OCI-LY3 (cell line): ENCODE results near the gene MAPK14.
A peak's percentile ranks its signal among the peaks of the same experiment; 100 is the strongest.

Source experiments
- H2AFZ ChIP-seq: fragments of 200-600, 300-600 bp; shearing (Covaris generic); 2 replicates; pipeline ENCODE4 v1.6.0; 2014; ENCODE audit warnings: antibody characterized with exemption, low read depth, low read length
- H3K27ac ChIP-seq: fragments of 200-600, 300-600 bp; sonication (generic); 2 replicates; pipeline ENCODE4 v1.5.1; 2014; ENCODE audit warnings: mild to moderate bottlenecking, low read length, moderate library complexity, mixed read lengths
- H3K27me3 ChIP-seq: fragments of 200-600, 300-600 bp; sonication (generic); 2 replicates; pipeline ENCODE4 v1.6.1; 2014; ENCODE audit warnings: low read depth, low read length, mixed read lengths
- H3K36me3 ChIP-seq: fragments of 200-600, 300-600 bp; sonication (generic); replicated peaks from 2 replicates; pipeline ENCODE3; 2014; ENCODE audit warnings: low read depth, low read length, mixed read lengths
- H3K4me1 ChIP-seq: fragments of 300-600, 200-600 bp; sonication (generic); 2 replicates; pipeline ENCODE4 v1.6.1; 2014; ENCODE audit warnings: low read length, mixed read lengths
- H3K4me2 ChIP-seq: fragments of 200-600, 300-600 bp; sonication (generic); 2 replicates; pipeline ENCODE4 v1.6.1; 2014; ENCODE audit warnings: low read length, mixed read lengths
- H3K4me3 ChIP-seq: fragments of 300-600, 200-600 bp; sonication (generic); 2 replicates; pipeline ENCODE4 v1.5.1; 2014; ENCODE audit warnings: antibody characterized with exemption, mild to moderate bottlenecking, low read length, moderate library complexity
- H3K79me2 ChIP-seq: fragments of 300-600, 200-600 bp; shearing (Covaris generic); 2 replicates; pipeline ENCODE4 v1.6.1; 2014; ENCODE audit warnings: mild to moderate bottlenecking, low read length, mixed read lengths
- H3K9ac ChIP-seq: fragments of 300-600, 200-600 bp; shearing (Covaris generic); 2 replicates; pipeline ENCODE4 v1.6.0; 2014; ENCODE audit warnings: mild to moderate bottlenecking, low read length, moderate library complexity
- H3K9me3 ChIP-seq: fragments of 200-600, 300-600 bp; shearing (Covaris generic); 2 replicates; pipeline ENCODE4 v1.6.1; 2014; ENCODE audit warnings: low read length, mixed read lengths; ENCODE audit not compliant: insufficient read depth
- H4K20me1 ChIP-seq: fragments of 200-600, 300-600 bp; sonication (generic); 2 replicates; pipeline ENCODE4 v1.6.1; 2016; ENCODE audit warnings: low read length, mixed read lengths; ENCODE audit not compliant: insufficient read depth
- EZH2phosphoT487 ChIP-seq: fragments of 200-600 bp; shearing (Covaris generic); IDR thresholded peaks from 2 replicates; pipeline ENCODE4 v1.6.1; 2018; ENCODE audit warnings: antibody characterized with exemption, mixed run types, low read depth
- TF ChIP-seq, protein P1 (sequence below): fragments of 200-600, 300-600 bp; sonication (generic); IDR thresholded peaks from 2 replicates; pipeline ENCODE4 v1.5.1; 2014; ENCODE audit warnings: antibody characterized with exemption, low read length, low read depth

The MAPK14 gene

DNA sequence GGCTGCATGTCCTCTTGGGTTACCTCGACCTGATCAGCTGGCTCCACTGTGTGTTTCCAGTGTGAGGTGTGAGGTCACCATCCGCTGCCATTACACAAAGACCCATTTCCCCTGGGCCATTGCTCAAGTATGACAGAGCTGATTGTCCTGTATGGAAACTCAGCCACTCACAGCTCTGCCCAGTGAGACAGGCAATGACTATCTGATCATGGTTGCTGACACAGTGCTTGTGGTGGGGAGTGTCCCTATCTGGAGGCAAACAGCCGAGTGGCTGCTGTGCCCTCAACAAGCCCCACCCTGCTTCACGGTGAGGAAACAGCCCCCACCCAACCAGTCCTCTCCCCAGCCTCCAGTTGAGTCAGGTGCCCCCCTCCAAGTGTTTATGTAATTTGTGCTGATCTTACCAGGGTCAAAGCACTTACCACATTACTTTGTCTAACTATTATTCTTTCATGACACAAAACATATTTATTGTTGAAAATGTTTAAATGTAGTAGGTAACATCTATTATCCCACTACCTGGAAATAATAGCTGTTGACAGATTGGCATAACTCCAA, 91.0 kb downstream of the MAPK14 start:
- TF ChIP-seq, protein P1, sequence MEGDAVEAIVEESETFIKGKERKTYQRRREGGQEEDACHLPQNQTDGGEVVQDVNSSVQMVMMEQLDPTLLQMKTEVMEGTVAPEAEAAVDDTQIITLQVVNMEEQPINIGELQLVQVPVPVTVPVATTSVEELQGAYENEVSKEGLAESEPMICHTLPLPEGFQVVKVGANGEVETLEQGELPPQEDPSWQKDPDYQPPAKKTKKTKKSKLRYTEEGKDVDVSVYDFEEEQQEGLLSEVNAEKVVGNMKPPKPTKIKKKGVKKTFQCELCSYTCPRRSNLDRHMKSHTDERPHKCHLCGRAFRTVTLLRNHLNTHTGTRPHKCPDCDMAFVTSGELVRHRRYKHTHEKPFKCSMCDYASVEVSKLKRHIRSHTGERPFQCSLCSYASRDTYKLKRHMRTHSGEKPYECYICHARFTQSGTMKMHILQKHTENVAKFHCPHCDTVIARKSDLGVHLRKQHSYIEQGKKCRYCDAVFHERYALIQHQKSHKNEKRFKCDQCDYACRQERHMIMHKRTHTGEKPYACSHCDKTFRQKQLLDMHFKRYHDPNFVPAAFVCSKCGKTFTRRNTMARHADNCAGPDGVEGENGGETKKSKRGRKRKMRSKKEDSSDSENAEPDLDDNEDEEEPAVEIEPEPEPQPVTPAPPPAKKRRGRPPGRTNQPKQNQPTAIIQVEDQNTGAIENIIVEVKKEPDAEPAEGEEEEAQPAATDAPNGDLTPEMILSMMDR = no peak
- no peak for TF ChIP-seq EZH2phosphoT487
- Histone ChIP-seq H3K27me3 (no peaks in the 10 kb centered on the region), H3K36me3 (peaks cover 7% of the 10 kb centered on the region), H3K4me1 (peaks cover 28% of the 10 kb centered on the region), H3K27ac (no peak overlapping the region), H3K4me2 (no peak overlapping the region), H3K79me2 (no peaks in the 10 kb centered on the region), H3K4me3 (no peak overlapping the region), H3K9ac (no peak overlapping the region), H2AFZ (no peak overlapping the region), H4K20me1 (no peaks in the 10 kb centered on the region), H3K9me3 (no peaks in the 10 kb centered on the region)

- H3K27ac ChIP-seq = no peak overlapping the region
- no peak overlapping the region for H3K9ac ChIP-seq
- TF ChIP-seq EZH2phosphoT487 = no peak
- TF ChIP-seq, protein P1 = no peak
- H3K4me2 ChIP-seq = no peak overlapping the region
- no peak overlapping the region for H2AFZ ChIP-seq
- no peaks in the 10 kb centered on the region for H4K20me1 ChIP-seq
- peaks cover 7% of the 10 kb centered on the region for H3K36me3 ChIP-seq
- H3K4me1 ChIP-seq = peaks cover 28% of the 10 kb centered on the region
- no peak overlapping the region for H3K4me3 ChIP-seq
- no peaks in the 10 kb centered on the region for H3K27me3 ChIP-seq
- no peaks in the 10 kb centered on the region for H3K79me2 ChIP-seq
- H3K9me3 ChIP-seq = no peaks in the 10 kb centered on the region
Observed at GRCh38 chr6:36119209-36119608, 91.6 kb downstream of the MAPK14 start.

DNA sequence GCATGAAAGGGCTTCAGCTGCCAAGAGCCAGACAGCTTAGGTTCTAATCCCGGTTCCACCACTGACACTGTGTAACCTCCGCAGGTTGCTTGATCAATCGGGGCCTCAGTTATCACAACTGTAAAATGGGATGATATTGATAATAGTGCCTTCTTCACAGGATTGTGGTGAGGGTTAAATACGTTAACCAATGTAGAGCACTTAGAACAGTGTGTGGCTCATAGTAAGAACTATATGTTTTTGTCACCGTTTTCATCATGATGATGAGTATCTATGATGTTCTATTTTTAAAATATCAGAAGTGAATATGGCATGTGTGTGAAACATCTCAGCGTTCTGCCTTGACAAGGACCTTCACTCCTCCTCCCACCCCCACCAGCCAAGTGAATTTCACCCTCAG, 92.4 kb downstream of the MAPK14 start:
- no peak overlapping the region for H3K27ac ChIP-seq
- H2AFZ ChIP-seq = no peak overlapping the region
- TF ChIP-seq, protein P1 = no peak
- no peak for TF ChIP-seq EZH2phosphoT487
- H3K9me3 ChIP-seq = no peaks in the 10 kb centered on the region
- H3K79me2 ChIP-seq = no peaks in the 10 kb centered on the region
- no peak overlapping the region for H3K9ac ChIP-seq
- H3K4me1 ChIP-seq = peaks cover 23% of the 10 kb centered on the region
- peaks cover 7% of the 10 kb centered on the region for H3K36me3 ChIP-seq
- H4K20me1 ChIP-seq = no peaks in the 10 kb centered on the region
- H3K27me3 ChIP-seq = no peaks in the 10 kb centered on the region
- no peak overlapping the region for H3K4me3 ChIP-seq
- no peak overlapping the region for H3K4me2 ChIP-seq

GRCh38 chr6:36120539-36120938, 92.9 kb downstream of the MAPK14 start:
- Histone ChIP-seq H3K79me2 (no peaks in the 10 kb centered on the region), H3K4me2 (0 out of 2 replicates have a peak overlapping the region, but pooled peaks have one; percentile 3), H3K9me3 (no peaks in the 10 kb centered on the region), H3K27me3 (no peaks in the 10 kb centered on the region), H3K4me3 (no peak overlapping the region), H2AFZ (no peak overlapping the region), H4K20me1 (no peaks in the 10 kb centered on the region), H3K27ac (no peak overlapping the region), H3K36me3 (peaks cover 7% of the 10 kb centered on the region), H3K4me1 (peaks cover 18% of the 10 kb centered on the region), H3K9ac (no peak overlapping the region)
- no peak for TF ChIP-seq EZH2phosphoT487
- TF ChIP-seq, protein P1 = no peak
